Keratinocyte (primary cell): ENCODE data around the gene LMCD1.

Experiments used
- EZH2 ChIP-seq: IDR thresholded peaks from one replicate; pipeline ENCODE4 v1.6.1; 2012; ENCODE audit warnings: inconsistent platforms, mild to moderate bottlenecking, low read length, moderate library complexity
- TF ChIP-seq, protein P1 (sequence below), 3 experiments: IDR thresholded peaks in 1 of 3; conservative IDR thresholded peaks in 1 of 3; optimal IDR thresholded peaks in 1 of 3; 2 replicates in 2 of 3; 3 replicates in 1 of 3; pipeline versions ENCODE3 to v1.5.1; 2011; ENCODE audit warnings: low read length in 3 of 3, mild to moderate bottlenecking in 3 of 3, moderate library complexity in 2 of 3, control low read depth in 1 of 3, inconsistent platforms in 1 of 3; ENCODE audit not compliant: insufficient read depth in 2 of 3; ENCODE audit errors: extremely low read depth in 1 of 3

GRCh38 chr3:8573342-8573926, 71.8 kb downstream of the LMCD1 start:
- TF ChIP-seq EZH2 = no peak
- TF ChIP-seq, protein P1, sequence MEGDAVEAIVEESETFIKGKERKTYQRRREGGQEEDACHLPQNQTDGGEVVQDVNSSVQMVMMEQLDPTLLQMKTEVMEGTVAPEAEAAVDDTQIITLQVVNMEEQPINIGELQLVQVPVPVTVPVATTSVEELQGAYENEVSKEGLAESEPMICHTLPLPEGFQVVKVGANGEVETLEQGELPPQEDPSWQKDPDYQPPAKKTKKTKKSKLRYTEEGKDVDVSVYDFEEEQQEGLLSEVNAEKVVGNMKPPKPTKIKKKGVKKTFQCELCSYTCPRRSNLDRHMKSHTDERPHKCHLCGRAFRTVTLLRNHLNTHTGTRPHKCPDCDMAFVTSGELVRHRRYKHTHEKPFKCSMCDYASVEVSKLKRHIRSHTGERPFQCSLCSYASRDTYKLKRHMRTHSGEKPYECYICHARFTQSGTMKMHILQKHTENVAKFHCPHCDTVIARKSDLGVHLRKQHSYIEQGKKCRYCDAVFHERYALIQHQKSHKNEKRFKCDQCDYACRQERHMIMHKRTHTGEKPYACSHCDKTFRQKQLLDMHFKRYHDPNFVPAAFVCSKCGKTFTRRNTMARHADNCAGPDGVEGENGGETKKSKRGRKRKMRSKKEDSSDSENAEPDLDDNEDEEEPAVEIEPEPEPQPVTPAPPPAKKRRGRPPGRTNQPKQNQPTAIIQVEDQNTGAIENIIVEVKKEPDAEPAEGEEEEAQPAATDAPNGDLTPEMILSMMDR (optimal IDR thresholded peaks at IDR 0.05 in 1 of 3, IDR thresholded peaks at IDR 0.05 in 1 of 3, conservative IDR thresholded peaks at IDR 0.05 in 1 of 3; ENCODE audit: extremely low read depth in 1 of 3, insufficient read depth in 2 of 3, low read length in 3 of 3) = no peak
